Activated CD4-positive, alpha-beta memory T cell treated with anti-CD3 and anti-CD28 coated beads for 36 hours (primary cell): Measurements from ENCODE around the gene WNT10A. TPM values are rescaled to one million over a fixed set of nuclear protein-coding genes. Genes with fewer than 3 reads are reported as not detected.
"Not testable (repeated sequence)": the region's sequence is repeated elsewhere in the genome, so short reads cannot be mapped to it uniquely, and the experiment has no call there.

Experiments
- CTCF ChIA-PET: fragments of 350-600 bp; sonication (Branson Sonifier 250); formaldehyde crosslinking; loops from one replicate; lab custom pipeline; 2021; ENCODE audit warnings: antibody characterized with exemption, inconsistent platforms; lab: Charles Lee
- POLR2A ChIA-PET: fragments of 350-600 bp; sonication (Branson Sonifier 250); formaldehyde crosslinking; loops from one replicate; lab custom pipeline; 2021; ENCODE audit warnings: antibody characterized with exemption; lab: Charles Lee
- DNase-seq: peaks from one replicate; pipeline ENCODE4 v3.0.0-alpha.2; 2020
- H3K27ac Mint-ChIP-seq: one replicate; pipeline ENCODE4 v1.8.0; 2021; ENCODE audit warnings: mixed read lengths
- H3K27me3 Mint-ChIP-seq: one replicate; pipeline ENCODE4 v1.8.0; 2021; ENCODE audit warnings: mixed read lengths
- H3K36me3 Mint-ChIP-seq: one replicate; pipeline ENCODE4 v1.8.0; 2021; ENCODE audit warnings: mixed read lengths
- H3K4me1 Mint-ChIP-seq: one replicate; pipeline ENCODE4 v1.8.0; 2021; ENCODE audit warnings: low read depth, mixed read lengths
- H3K4me3 Mint-ChIP-seq: one replicate; pipeline ENCODE4 v1.8.0; 2021; ENCODE audit warnings: mild to moderate bottlenecking, mixed read lengths
- H3K9me3 Mint-ChIP-seq: one replicate; pipeline ENCODE4 v1.8.0; 2021; ENCODE audit warnings: mixed read lengths
- intact Hi-C: fragments of 100-400 bp; cut with micrococcal nuclease; formaldehyde crosslinking; loops from one replicate; pipeline ENCODE4 v1.15.1; 2023
- total RNA-seq, 2 experiments: library from RNA; stranded (reverse); gene quantifications; one replicate each; pipeline ENCODE4 v1.2.3, GENCODE V29; 2021

WNT10A gene
- total RNA-seq, 2 experiments from 2014 or later: 5.0 to 5.2 TPM

DNA sequence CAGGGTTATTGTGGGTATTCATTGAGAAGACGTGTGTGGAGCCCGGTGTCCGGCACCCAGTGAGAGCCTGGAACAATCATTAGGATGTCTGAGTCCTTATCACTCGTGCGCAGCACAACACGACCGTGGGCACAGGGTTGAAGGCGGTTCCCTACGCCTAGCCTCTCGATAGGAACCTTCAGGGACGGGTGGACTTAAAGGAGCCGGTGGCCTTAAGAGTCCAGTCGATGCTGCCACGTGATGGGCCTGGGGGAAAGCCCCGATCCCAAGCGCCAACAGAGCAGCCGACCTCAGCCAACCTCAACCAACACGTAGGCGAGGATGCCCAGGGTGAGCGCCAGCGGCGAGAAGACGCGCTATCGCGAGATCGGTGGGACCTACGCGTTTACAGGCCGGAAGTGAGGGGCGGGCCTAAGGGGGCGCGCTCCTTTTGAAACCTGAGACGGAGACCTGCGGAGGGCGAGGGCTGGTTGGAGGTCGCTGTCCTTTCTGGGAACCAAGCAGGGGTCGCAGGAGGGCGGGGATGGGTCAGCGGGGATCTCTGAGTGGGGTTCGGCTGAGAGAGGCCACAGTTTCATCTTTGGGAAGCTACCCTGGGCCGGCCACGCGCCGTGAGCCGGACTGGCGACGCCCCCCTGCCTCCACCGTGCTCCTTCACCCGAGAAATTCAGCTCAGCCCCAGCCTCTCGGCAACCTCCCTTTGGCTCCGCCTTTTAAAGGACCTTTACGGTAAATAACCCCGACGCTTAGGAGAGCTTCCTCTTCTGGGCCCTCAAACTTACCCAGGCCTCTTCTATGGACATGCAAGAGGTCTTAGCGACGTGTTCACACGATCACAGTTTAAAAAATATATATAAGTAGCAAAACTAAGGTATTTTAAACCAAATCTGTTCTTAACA, 28.3 kb downstream of the WNT10A start:
- Mint-ChIP-seq H3K27ac (peak overlapping the region; percentile 71), H3K4me3 (peak overlapping the region; percentile 85), H3K9me3 (no peaks in the 10 kb centered on the region), H3K4me1 (peaks cover 15% of the 10 kb centered on the region), H3K27me3 (peaks cover 6% of the 10 kb centered on the region), H3K36me3 (no peaks in the 10 kb centered on the region)
- CTCF ChIA-PET: interaction anchor here (0.6 to 7.2 kb wide), 9 partner anchors 11 to 71 kb away, joined by 3 to 75 read pairs (median 5); partner anchors contain the start of gene WNT10A
- POLR2A ChIA-PET: interaction anchor here (0.6 to 1.9 kb wide), 4 partner anchors 12 to 268 kb away, joined by 3 to 11 read pairs (median 4); partner anchors contain the start of gene CNPPD1
- peak; percentile 96 for DNase-seq
- intact Hi-C loops: loop anchor here (1.0 kb wide), 2 partner anchors 13 to 50 kb away; partner anchors contain the start of gene CDK5R2

DNA sequence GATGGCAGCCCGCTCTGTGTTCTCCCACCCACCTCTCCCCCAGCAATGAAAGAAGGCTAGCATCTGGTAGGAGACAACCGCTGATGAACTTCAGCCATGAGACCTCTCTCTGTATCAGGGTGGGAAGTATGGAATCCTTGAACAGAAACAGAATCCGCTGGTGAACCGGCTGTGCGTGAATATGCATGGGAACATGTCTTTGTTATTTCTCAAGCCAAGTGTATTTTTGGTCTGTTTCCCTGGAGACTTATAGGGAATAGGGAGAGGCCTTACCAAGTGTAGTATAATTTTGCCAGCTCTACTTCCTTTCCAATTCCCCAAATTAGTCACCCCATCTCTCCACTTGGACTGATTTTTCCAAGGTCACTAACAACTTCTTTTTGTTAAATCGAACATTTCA, 30.1 kb downstream of the WNT10A start:
- no peaks in the 10 kb centered on the region for H3K36me3 Mint-ChIP-seq
- no peaks in the 10 kb centered on the region for H3K9me3 Mint-ChIP-seq
- no peak overlapping the region for H3K4me3 Mint-ChIP-seq
- peaks cover 6% of the 10 kb centered on the region for H3K27me3 Mint-ChIP-seq
- H3K27ac Mint-ChIP-seq: no peak overlapping the region
- DNase-seq: no peak
- intact Hi-C loops: no loop called here
- CTCF ChIA-PET: interaction anchor here (0.9 to 7.2 kb wide), 7 partner anchors 13 to 69 kb away, joined by 3 to 75 read pairs (median 5); partner anchors contain the start of gene WNT10A
- POLR2A ChIA-PET: no interaction called here
- peaks cover 15% of the 10 kb centered on the region for H3K4me1 Mint-ChIP-seq

DNA sequence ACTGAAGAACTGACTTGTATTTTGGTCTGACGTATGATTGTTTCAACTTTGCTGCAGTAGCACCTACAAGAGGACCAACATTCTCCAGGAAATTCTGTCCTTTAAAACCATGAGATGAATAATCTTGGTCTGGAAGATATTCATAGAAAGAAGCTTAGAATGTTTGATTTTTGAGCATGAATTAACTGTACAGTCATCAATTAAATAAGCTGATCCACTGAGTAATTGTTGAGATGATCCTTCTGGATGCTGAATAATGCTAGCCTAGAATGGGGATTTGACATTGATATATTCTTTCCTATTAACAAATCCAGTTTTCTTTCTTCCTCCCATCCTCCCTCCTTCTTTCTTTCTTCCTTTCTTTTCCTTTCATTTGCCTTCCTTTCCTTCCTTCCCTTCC, 39.9 kb downstream of the WNT10A start:
- H3K27ac Mint-ChIP-seq: no peak overlapping the region
- H3K4me3 Mint-ChIP-seq: no peak overlapping the region
- peaks cover 22% of the 10 kb centered on the region for H3K27me3 Mint-ChIP-seq
- CTCF ChIA-PET: interaction anchor here (0.9 kb wide), 1 partner anchor 44 kb away, joined by 3 read pairs; no protein-coding TSS in a partner anchor
- H3K4me1 Mint-ChIP-seq: no peaks in the 10 kb centered on the region
- POLR2A ChIA-PET: no interaction called here
- peaks cover 3% of the 10 kb centered on the region for H3K36me3 Mint-ChIP-seq
- peaks cover 4% of the 10 kb centered on the region for H3K9me3 Mint-ChIP-seq
- intact Hi-C loops: no loop called here
- no peak for DNase-seq

DNA sequence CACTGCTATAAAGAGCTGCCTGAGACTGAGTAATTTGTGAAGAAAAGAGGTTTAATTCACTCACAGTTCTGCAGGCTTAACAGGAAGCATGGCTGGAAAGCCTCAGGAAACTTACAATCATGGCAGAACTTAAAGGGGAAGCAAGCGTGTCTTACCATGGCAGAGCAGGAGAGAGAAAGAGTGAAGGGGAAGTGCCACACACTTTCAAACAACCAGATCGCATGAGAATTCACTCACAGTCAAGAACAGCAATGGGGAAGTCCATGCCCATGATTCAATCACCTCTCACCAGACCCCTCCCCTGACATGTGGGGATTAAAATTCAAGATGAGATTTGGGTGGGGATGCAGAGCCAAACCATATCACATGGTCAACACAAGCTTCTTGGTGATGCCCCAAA, 44.1 kb downstream of the WNT10A start:
- no peak for DNase-seq
- Mint-ChIP-seq H3K9me3 (peaks cover 4% of the 10 kb centered on the region), H3K4me3 (no peak overlapping the region), H3K4me1 (no peaks in the 10 kb centered on the region), H3K27me3 (peaks cover 24% of the 10 kb centered on the region), H3K36me3 (peaks cover 3% of the 10 kb centered on the region), H3K27ac (no peak overlapping the region)
- CTCF ChIA-PET: no interaction called here
- POLR2A ChIA-PET: no interaction called here
- intact Hi-C loops: no loop called here

DNA sequence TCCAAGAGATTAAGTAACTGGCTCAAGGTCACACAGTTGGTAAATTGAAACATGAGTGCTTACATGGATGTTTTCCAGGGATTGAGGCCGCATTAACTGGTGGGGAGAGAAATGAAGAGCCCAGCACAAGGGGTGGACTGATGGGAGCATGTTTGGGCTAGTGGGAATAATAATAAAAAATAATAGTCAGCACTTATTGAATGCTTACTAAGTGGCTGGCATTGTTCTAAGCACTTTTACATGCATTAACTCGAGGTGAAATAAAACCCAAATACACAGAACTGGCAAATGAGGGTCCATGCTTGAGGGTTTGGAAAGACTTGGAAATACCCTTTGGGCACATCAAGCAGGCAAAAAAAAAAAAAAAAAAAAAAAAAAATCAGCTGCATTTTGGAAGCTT, 44.8 kb downstream of the WNT10A start:
- Mint-ChIP-seq H3K27me3 (peaks cover 24% of the 10 kb centered on the region), H3K9me3 (peaks cover 4% of the 10 kb centered on the region)

DNA sequence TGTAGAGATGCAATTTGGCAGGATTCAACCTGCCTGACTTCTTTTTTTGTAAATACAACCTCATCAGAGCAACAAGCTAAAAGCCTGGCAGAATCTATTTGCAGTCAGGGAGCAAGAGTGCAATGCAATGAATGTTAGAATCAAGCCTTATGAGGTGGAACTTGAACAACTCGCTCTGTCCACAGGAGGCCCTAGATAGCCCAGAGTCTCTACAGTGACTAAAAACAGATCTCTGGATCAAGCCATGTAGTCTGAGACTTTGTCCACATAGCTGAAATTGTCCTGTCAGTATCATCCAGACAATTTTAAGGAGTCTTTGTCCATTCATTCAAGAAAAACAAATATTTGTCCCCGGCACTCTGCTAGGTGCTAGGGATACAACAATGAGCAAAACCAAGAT, 46.8 kb downstream of the WNT10A start:
- ChIA-PET POLR2A (no interaction called here), CTCF (interaction anchor here (0.7 kb wide), 1 partner anchor 12 kb away, joined by 3 read pairs; no protein-coding TSS in a partner anchor)
- no peak overlapping the region for H3K27ac Mint-ChIP-seq
- no peaks in the 10 kb centered on the region for H3K4me1 Mint-ChIP-seq
- peaks cover 4% of the 10 kb centered on the region for H3K9me3 Mint-ChIP-seq
- intact Hi-C loops: no loop called here
- no peak overlapping the region for H3K4me3 Mint-ChIP-seq
- DNase-seq: no peak
- H3K36me3 Mint-ChIP-seq: peaks cover 3% of the 10 kb centered on the region
- H3K27me3 Mint-ChIP-seq: peaks cover 19% of the 10 kb centered on the region

More for the DNA sequence above, 44.8 kb downstream of the WNT10A start:
- DNase-seq: no peak
- ChIA-PET CTCF (interaction anchor here (1.5 kb wide), 1 partner anchor 49 kb away, joined by 4 read pairs; no protein-coding TSS in a partner anchor), POLR2A (no interaction called here)
- H3K36me3 Mint-ChIP-seq: peaks cover 3% of the 10 kb centered on the region
- intact Hi-C loops: no loop called here
- no peaks in the 10 kb centered on the region for H3K4me1 Mint-ChIP-seq
- no peak overlapping the region for H3K27ac Mint-ChIP-seq
- no peak overlapping the region for H3K4me3 Mint-ChIP-seq

DNA sequence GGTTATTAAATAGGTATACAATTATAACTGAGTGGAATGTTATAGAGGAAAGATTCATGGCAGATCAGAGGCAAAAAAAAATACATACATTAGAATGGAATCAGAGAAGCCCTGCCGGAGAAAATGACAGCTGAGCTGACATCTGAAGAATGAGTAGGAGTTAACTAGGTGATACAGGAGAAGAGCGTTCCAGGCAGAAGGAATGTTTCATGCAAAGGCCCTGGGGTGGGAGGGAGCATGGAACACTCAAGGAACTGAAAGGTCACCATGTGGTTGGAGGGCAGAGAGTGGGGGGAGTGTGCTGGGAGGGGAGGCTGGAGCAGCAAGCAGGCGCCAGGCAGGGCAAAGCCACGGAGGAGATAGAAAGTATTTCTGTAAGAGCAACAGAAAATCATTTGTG, 47.2 kb downstream of the WNT10A start:
- CTCF ChIA-PET: no interaction called here
- POLR2A ChIA-PET: no interaction called here
- no peak for DNase-seq
- intact Hi-C loops: no loop called here
- Mint-ChIP-seq H3K9me3 (peaks cover 4% of the 10 kb centered on the region), H3K36me3 (peaks cover 3% of the 10 kb centered on the region), H3K27ac (no peak overlapping the region), H3K27me3 (peaks cover 15% of the 10 kb centered on the region), H3K4me1 (no peaks in the 10 kb centered on the region), H3K4me3 (no peak overlapping the region)

DNA sequence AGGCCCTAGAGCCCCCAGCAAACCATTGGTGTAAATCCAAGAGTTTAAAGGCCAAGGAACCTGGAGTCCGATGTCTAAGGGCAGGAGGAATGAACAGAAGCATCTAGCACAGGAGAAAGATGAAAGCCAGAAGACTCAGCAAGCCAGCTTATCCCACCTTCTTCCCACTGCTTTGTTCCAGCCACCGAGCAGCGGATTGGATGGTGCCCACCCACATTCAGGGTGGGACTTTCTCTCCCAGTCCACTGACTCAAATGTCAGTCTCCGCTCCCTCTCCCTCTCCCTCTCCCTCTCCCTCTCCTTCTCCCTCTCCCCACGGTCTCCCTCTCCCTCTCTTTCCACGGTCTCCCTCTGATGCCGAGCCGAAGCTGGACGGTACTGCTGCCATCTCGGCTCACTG, 49.8 kb downstream of the WNT10A start:
- H3K9me3 Mint-ChIP-seq, intact Hi-C loops, H3K36me3 Mint-ChIP-seq: not testable (repeated sequence)

DNA sequence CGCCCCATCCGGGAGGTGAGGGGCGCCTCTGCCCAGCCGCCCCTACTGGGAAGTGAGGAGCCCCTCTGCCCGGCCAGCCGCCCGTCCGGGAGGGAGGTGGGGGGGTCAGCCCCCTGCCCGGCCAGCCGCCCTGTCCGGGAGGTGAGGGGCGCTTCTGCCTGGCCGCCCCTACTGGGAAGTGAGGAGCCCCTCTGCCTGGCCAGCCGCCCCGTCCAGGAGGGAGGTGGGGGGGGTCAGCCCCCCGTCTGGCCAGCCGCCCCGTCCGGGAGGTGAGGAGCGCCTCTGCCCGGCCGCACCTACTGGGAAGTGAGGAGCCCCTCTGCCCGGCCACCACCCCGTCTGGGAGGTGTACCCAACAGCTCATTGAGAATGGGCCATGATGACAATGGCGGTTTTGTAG, 51.1 kb downstream of the WNT10A start:
- H3K27me3 Mint-ChIP-seq, H3K4me3 Mint-ChIP-seq, intact Hi-C loops, H3K9me3 Mint-ChIP-seq, POLR2A ChIA-PET, CTCF ChIA-PET, H3K36me3 Mint-ChIP-seq, DNase-seq, H3K27ac Mint-ChIP-seq, H3K4me1 Mint-ChIP-seq: not testable (repeated sequence)

More for the DNA sequence above, 49.8 kb downstream of the WNT10A start:
- H3K4me1 Mint-ChIP-seq, H3K27ac Mint-ChIP-seq, H3K27me3 Mint-ChIP-seq, DNase-seq, POLR2A ChIA-PET, CTCF ChIA-PET, H3K4me3 Mint-ChIP-seq: not testable (repeated sequence)

Other genes with a start within 250 kb of the WNT10A start
- gene ZNF142, start 221.2 kb upstream of the WNT10A start, total RNA-seq: 10 to 100 TPM; 33.7 to 34.8 TPM
- gene BCS1L, start 221.2 kb upstream of the WNT10A start, total RNA-seq: 10 to 100 TPM; 57.1 to 64.5 TPM
- 10 to 100 TPM; 15.2 to 15.6 TPM for gene RNF25, start 208.8 kb upstream of the WNT10A start, total RNA-seq
- 10 to 100 TPM; 15.9 to 19.0 TPM for gene STK36, start 208.8 kb upstream of the WNT10A start, total RNA-seq
- gene TTLL4, start 170.0 kb upstream of the WNT10A start, total RNA-seq: 10 to 100 TPM; 30.1 to 32.1 TPM
- under 1 TPM in 1 of 2 experiments, not detected in 1; 0.10 TPM for gene CYP27A1, start 98.7 kb upstream of the WNT10A start, total RNA-seq
- not detected for gene PRKAG3, start 49.0 kb upstream of the WNT10A start, total RNA-seq
- gene WNT6, start 21.0 kb upstream of the WNT10A start, total RNA-seq: under 1 TPM; 0.31 to 0.40 TPM
- not detected for gene CDK5R2, start 78.8 kb downstream of the WNT10A start, total RNA-seq
- gene FEV, start 104.3 kb downstream of the WNT10A start, total RNA-seq: not detected
- not detected for gene CRYBA2, start 112.6 kb downstream of the WNT10A start, total RNA-seq
- not detected for gene CFAP65, start 160.7 kb downstream of the WNT10A start, total RNA-seq
- gene IHH, start 180.1 kb downstream of the WNT10A start, total RNA-seq: under 1 TPM in 1 of 2 experiments, not detected in 1; 0.10 TPM